Astrocyte of the cerebellum (primary cell): ENCODE data around the gene CDX1.

Experiments used
- DNase-seq: peaks from one replicate; pipeline ENCODE4 v3.0.0-alpha.2; 2011; ENCODE audit warnings: low read depth
- H3K4me3 ChIP-seq: 2 replicates; pipeline ENCODE4 v1.5.1; 2011; ENCODE audit warnings: mild to moderate bottlenecking, low read depth, low read length, moderate library complexity
- CTCF ChIP-seq: IDR thresholded peaks from 2 replicates; pipeline ENCODE4 v1.5.1; 2012; ENCODE audit warnings: low read length, low read depth, moderate library complexity, mild to moderate bottlenecking; ENCODE audit errors: missing control alignments
- in situ Hi-C: cut with HindIII; loops from 2 replicates; pipeline ENCODE4 v1.10.0; 2017; ENCODE audit warnings: low sequenced_read_pairs

CDX1 gene

GRCh38 chr5:150156027-150156368 is 10.6 kb upstream of the CDX1 start:
- no peak for TF ChIP-seq CTCF
- DNase-seq = no peak
- in situ Hi-C loops = no loop called here
- H3K4me3 ChIP-seq = peak overlapping the region; percentile 65

GRCh38 chr5:150156540-150156939 is 10.0 kb upstream of the CDX1 start:
- no peak for DNase-seq
- TF ChIP-seq CTCF = no peak
- in situ Hi-C loops = no loop called here
- H3K4me3 ChIP-seq = no peak overlapping the region

- in situ Hi-C loops = no loop called here
These were observed 9.4 kb upstream of the CDX1 start for GRCh38 chr5:150157168-150157567.

GRCh38 chr5:150158170-150158949 is 8.2 kb upstream of the CDX1 start:
- H3K4me3 ChIP-seq = no peak overlapping the region
- TF ChIP-seq CTCF = no peak
- in situ Hi-C loops = no loop called here
- no peak for DNase-seq

More at GRCh38 chr5:150157168-150157567, 9.4 kb upstream of the CDX1 start:
- no peak overlapping the region for H3K4me3 ChIP-seq
- no peak for DNase-seq
- TF ChIP-seq CTCF = no peak

- in situ Hi-C loops = no loop called here
- TF ChIP-seq CTCF = no peak
- DNase-seq = no peak
- H3K4me3 ChIP-seq = no peak overlapping the region
These were observed 7.5 kb upstream of the CDX1 start for GRCh38 chr5:150159031-150159430.

GRCh38 chr5:150159741-150160179 is 6.8 kb upstream of the CDX1 start:
- no peak overlapping the region for H3K4me3 ChIP-seq
- no peak for DNase-seq
- in situ Hi-C loops = no loop called here
- TF ChIP-seq CTCF = no peak
